ENCODE measurements around the gene CLMN. TPM values are rescaled to one million over a fixed set of nuclear protein-coding genes. Genes with fewer than 3 reads are reported as not detected.

The CLMN gene
- total and polyA plus RNA-seq, 2 of the 4 experiments (the other 2 are of a cell fraction), result 0.10 to 0.18 TPM

DNA sequence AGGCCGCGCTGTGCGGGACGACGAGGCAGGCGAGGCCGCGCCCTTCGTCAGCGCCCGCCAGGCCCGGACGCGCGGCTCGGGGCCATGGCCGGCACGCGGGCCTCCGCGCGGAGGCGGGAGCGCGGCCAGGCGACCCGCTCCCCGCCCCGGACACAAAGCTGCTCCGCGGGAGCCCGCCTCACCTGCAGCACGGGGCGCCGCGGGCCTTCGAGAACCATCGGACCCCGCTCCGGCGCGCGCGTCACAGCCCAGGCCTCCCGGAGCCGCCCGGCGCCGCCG, 162.7 kb downstream of the CLMN start:
- BruUV-seq (replicated peaks), result no TSS peak
- no peak overlapping the region for H3K4me2 ChIP-seq (ENCODE audit: low read depth, low read length)
- peak overlapping the region; percentile 72 for H2BK5ac ChIP-seq (ENCODE audit: low read depth, low read length, poor library complexity, severe bottlenecking)
- no peak overlapping the region for H3K18ac ChIP-seq (ENCODE audit: low read depth, low read length)
- H2AFZ ChIP-seq (replicated peaks; ENCODE audit: low read length, poor library complexity), result peak overlapping the region; percentile 99
- ChIA-PET CTCF (no interaction called here), POLR2A (ENCODE audit: unreplicated experiment) (no interaction called here)
- H3K56ac ChIP-seq (ENCODE audit: extremely low read depth, insufficient read depth, low read length), result no peak overlapping the region
- H3K9ac ChIP-seq (ENCODE audit: low read depth, low read length), result peak overlapping the region; percentile 98
- H4K5ac ChIP-seq (ENCODE audit: low read depth, low read length), result no peak overlapping the region
- no peak overlapping the region for H2BK20ac ChIP-seq (ENCODE audit: low read depth, low read length)
- H3K9me1 ChIP-seq (ENCODE audit: insufficient read depth, low read length), result peaks cover 3% of the 10 kb centered on the region; the same call in 1 of the 2 replicates
- H3K14ac ChIP-seq (replicated peaks; ENCODE audit: low read depth, low read length), result no peak overlapping the region
- ATAC-seq (ENCODE audit: low read depth), result peak; percentile 61
- peak overlapping the region; percentile 68 for H2AK9ac ChIP-seq (replicated peaks; ENCODE audit: low read depth, low read length, poor library complexity)
- H4K8ac ChIP-seq (ENCODE audit: low read depth in 2 of 2, low read length in 2 of 2), result no peak overlapping the region; a peak in 1 of 4 replicates
- H4K91ac ChIP-seq (ENCODE audit: insufficient read depth, low read depth, low read length), result 0 out of 2 replicates have a peak overlapping the region, but pooled peaks have one; percentile 7
- H3K36me3 ChIP-seq (ENCODE audit: control insufficient read depth, insufficient read depth, low read length), result no peaks in the 10 kb centered on the region; the same call in 1 of the 2 replicates
- H3K4me1 ChIP-seq (ENCODE audit: control insufficient read depth, insufficient read depth, low read length), result peaks cover 2% of the 10 kb centered on the region; the same call in 1 of the 2 replicates
- no peak overlapping the region for H3K23ac ChIP-seq (ENCODE audit: low read depth, low read length)
- no peak overlapping the region for H2BK120ac ChIP-seq (ENCODE audit: low read depth, low read length)
- H3K9me3 ChIP-seq (ENCODE audit: control insufficient read depth, insufficient read depth, low read length), result no peaks in the 10 kb centered on the region
- peaks cover 25% of the 10 kb centered on the region; the same call in 1 of the 2 replicates for H4K20me1 ChIP-seq (ENCODE audit: insufficient read depth, low read length)
- peak overlapping the region; percentile 91 for H3K4me3 ChIP-seq (ENCODE audit: insufficient read depth, low read depth, low read length)
- dilution Hi-C loops (cut with HindIII; ENCODE audit: low sequenced_read_pairs, unreplicated experiment) (no loop called here), intact Hi-C loops (cut with micrococcal nuclease) (loop anchor here (5.0 kb wide), 1 partner anchor 60 kb away; no protein-coding TSS in a partner anchor), in situ Hi-C loops (cut with MboI; ENCODE audit: low sequenced_read_pairs) (no loop called here)
- H3K4ac ChIP-seq (ENCODE audit: low read depth, low read length), result no peak overlapping the region; the same call in 1 of the 2 replicates
- no peaks in the 10 kb centered on the region for H3K27me3 ChIP-seq (ENCODE audit: control insufficient read depth, insufficient read depth, low read length)
- H2AK5ac ChIP-seq (ENCODE audit: low read depth, low read length), result no peak overlapping the region
- 0% methylated on average over 50 of the region's 50 CpGs; no CpG with 5 or more reads in 1 of the 2 experiments for WGBS, 2 experiments (ENCODE audit: extremely low coverage in 2 of 2, insufficient read length in 1 of 2)
- H3K27ac ChIP-seq (ENCODE audit: insufficient read depth, low read length), result peak overlapping the region; percentile 88
- TF ChIP-seq CHD1 (IDR thresholded peaks at IDR 0.05; ENCODE audit: low read depth, low read length) (no peak), POLR2A (IDR thresholded peaks at IDR 0.05; ENCODE audit: low read depth, low read length) (no peak), RCOR1 (IDR thresholded peaks at IDR 0.05; ENCODE audit: insufficient replicate concordance, low read length) (no peak), MXI1 (IDR thresholded peaks at IDR 0.05; ENCODE audit: borderline replicate concordance, low read depth, low read length) (no peak), SMC3 (IDR thresholded peaks at IDR 0.05; ENCODE audit: low read depth, low read length) (no peak), MAFK (IDR thresholded peaks at IDR 0.05; ENCODE audit: low read depth, low read length) (no peak), NFE2L2 (IDR thresholded peaks at IDR 0.05; ENCODE audit: low read depth, low read length) (no peak)
- TF ChIP-seq, protein P1, sequence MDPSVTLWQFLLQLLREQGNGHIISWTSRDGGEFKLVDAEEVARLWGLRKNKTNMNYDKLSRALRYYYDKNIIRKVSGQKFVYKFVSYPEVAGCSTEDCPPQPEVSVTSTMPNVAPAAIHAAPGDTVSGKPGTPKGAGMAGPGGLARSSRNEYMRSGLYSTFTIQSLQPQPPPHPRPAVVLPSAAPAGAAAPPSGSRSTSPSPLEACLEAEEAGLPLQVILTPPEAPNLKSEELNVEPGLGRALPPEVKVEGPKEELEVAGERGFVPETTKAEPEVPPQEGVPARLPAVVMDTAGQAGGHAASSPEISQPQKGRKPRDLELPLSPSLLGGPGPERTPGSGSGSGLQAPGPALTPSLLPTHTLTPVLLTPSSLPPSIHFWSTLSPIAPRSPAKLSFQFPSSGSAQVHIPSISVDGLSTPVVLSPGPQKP (IDR thresholded peaks at IDR 0.05; ENCODE audit: borderline replicate concordance, low read depth, low read length), result no peak
- TF ChIP-seq, protein P2, sequence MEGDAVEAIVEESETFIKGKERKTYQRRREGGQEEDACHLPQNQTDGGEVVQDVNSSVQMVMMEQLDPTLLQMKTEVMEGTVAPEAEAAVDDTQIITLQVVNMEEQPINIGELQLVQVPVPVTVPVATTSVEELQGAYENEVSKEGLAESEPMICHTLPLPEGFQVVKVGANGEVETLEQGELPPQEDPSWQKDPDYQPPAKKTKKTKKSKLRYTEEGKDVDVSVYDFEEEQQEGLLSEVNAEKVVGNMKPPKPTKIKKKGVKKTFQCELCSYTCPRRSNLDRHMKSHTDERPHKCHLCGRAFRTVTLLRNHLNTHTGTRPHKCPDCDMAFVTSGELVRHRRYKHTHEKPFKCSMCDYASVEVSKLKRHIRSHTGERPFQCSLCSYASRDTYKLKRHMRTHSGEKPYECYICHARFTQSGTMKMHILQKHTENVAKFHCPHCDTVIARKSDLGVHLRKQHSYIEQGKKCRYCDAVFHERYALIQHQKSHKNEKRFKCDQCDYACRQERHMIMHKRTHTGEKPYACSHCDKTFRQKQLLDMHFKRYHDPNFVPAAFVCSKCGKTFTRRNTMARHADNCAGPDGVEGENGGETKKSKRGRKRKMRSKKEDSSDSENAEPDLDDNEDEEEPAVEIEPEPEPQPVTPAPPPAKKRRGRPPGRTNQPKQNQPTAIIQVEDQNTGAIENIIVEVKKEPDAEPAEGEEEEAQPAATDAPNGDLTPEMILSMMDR (conservative IDR thresholded peaks at IDR 0.05; ENCODE audit: low read depth, low read length), result no peak
- peaks cover 7 to 45% of the 10 kb centered on the region in 2 experiments; a peak in 3 of 4 replicates for H3K79me1 ChIP-seq (ENCODE audit: low read depth in 1 of 2, low read length in 2 of 2)
- H2BK15ac ChIP-seq (ENCODE audit: low read depth, low read length), result no peak overlapping the region
- DNase-seq, result peak; percentile 16

All from IMR-90 (cell line).